ENCODE data around the gene CFAP52. TPM values are rescaled to one million over a fixed set of nuclear protein-coding genes. Genes with fewer than 3 reads are reported as not detected.
"Not testable (repeated sequence)": the region's sequence is repeated elsewhere in the genome, so short reads cannot be mapped to it uniquely, and the experiment has no call there.

CFAP52 gene
- total and polyA plus RNA-seq, 2 of the 8 experiments (the other 6 are each of a cell fraction or from before 2014, with no cell fraction given), result 0.11 TPM; not detected in 1

DNA sequence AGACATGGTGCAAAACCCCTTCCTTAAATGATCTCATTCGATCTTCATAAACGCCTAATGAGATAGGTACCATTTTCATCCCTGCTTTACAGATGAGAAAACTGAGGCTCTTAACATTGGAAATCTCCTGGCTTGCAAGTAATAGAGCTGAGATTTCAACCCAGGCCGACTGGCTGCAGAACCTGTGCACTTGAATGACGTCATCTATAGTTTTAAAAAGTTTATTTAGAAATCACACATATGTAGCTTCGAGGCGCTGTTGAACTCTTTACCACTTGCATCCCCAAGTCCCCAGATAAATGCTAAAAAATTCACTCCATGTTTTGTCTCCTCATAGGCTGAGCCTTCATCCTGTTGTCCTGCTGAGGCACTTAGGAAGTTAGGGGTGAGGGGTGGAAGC lies 30.0 kb downstream of the CFAP52 start (continued):
- TF ChIP-seq TAF1 (IDR thresholded peaks at IDR 0.05; ENCODE audit: low read depth, low read length) (no peak), SIN3A (conservative IDR thresholded peaks at IDR 0.05 in 1 of 2, IDR thresholded peaks at IDR 0.05 in 1 of 2; ENCODE audit: low read depth in 1 of 2, low read length in 2 of 2) (no peak), TEAD4 (IDR thresholded peaks at IDR 0.05; ENCODE audit: low read depth, low read length) (no peak), ASH2L (IDR thresholded peaks at IDR 0.05; ENCODE audit: low read length) (no peak)
- TF ChIP-seq, protein P1, sequence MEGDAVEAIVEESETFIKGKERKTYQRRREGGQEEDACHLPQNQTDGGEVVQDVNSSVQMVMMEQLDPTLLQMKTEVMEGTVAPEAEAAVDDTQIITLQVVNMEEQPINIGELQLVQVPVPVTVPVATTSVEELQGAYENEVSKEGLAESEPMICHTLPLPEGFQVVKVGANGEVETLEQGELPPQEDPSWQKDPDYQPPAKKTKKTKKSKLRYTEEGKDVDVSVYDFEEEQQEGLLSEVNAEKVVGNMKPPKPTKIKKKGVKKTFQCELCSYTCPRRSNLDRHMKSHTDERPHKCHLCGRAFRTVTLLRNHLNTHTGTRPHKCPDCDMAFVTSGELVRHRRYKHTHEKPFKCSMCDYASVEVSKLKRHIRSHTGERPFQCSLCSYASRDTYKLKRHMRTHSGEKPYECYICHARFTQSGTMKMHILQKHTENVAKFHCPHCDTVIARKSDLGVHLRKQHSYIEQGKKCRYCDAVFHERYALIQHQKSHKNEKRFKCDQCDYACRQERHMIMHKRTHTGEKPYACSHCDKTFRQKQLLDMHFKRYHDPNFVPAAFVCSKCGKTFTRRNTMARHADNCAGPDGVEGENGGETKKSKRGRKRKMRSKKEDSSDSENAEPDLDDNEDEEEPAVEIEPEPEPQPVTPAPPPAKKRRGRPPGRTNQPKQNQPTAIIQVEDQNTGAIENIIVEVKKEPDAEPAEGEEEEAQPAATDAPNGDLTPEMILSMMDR (IDR thresholded peaks at IDR 0.05; ENCODE audit: control extremely low read depth in 1 of 3, insufficient read depth in 1 of 3, low read depth in 1 of 3, low read length in 3 of 3), result no peak
- TF ChIP-seq, protein P2, sequence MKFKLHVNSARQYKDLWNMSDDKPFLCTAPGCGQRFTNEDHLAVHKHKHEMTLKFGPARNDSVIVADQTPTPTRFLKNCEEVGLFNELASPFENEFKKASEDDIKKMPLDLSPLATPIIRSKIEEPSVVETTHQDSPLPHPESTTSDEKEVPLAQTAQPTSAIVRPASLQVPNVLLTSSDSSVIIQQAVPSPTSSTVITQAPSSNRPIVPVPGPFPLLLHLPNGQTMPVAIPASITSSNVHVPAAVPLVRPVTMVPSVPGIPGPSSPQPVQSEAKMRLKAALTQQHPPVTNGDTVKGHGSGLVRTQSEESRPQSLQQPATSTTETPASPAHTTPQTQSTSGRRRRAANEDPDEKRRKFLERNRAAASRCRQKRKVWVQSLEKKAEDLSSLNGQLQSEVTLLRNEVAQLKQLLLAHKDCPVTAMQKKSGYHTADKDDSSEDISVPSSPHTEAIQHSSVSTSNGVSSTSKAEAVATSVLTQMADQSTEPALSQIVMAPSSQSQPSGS (IDR thresholded peaks at IDR 0.05; ENCODE audit: low read length), result no peak

DNA sequence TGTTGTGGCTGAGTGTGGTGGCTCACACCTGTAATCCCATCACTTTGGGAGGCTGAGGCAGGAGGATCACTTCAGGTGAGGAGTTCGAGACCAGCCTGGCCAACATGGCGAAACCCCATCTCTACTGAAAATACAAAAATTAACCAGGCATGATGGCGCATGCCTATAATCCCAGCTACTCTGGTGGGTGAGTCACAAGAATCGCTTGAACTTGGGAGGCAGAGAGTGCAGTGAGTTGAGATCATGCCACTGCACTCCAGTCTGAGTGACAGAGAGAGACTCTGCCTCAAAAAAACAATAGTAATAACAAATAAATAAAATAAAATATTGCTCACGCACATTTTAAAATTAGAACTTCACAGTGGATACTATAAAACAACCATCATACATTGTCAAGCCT lies 30.6 kb downstream of the CFAP52 start:
- H2BK12ac ChIP-seq (ENCODE audit: low read depth, low read length); H3K56ac ChIP-seq (replicated peaks; ENCODE audit: insufficient read length, low read depth, low read length); H2BK20ac ChIP-seq (ENCODE audit: low read length); POLR2A ChIA-PET (ENCODE audit: partially characterized antibody); H4K20me1 ChIP-seq (replicated peaks in 1 of 2; ENCODE audit: control insufficient read depth in 1 of 2, insufficient read depth in 2 of 2, low read length in 2 of 2); H3K9me3 ChIP-seq (ENCODE audit: insufficient read depth in 2 of 2, low read depth in 1 of 2, low read length in 1 of 2); H2BK5ac ChIP-seq (ENCODE audit: low read depth, low read length); H3K36me3 ChIP-seq (ENCODE audit: control insufficient read depth in 2 of 4, insufficient read depth in 4 of 4, low read length in 3 of 4); H2AK5ac ChIP-seq (ENCODE audit: low read depth, low read length); H2BK120ac ChIP-seq (replicated peaks; ENCODE audit: low read depth, low read length); H3K9ac ChIP-seq (replicated peaks in 1 of 4; ENCODE audit: extremely low read depth in 1 of 4, low read depth in 3 of 4, low read length in 3 of 4); H3K23me2 ChIP-seq (ENCODE audit: low read depth, low read length); H2BK15ac ChIP-seq (ENCODE audit: low read length); H4K5ac ChIP-seq (ENCODE audit: insufficient read length, low read depth, low read length); H3K27me3 ChIP-seq (replicated peaks in 1 of 4; ENCODE audit: control insufficient read depth in 3 of 4, extremely low read depth in 1 of 4, insufficient read depth in 3 of 4, low read length in 3 of 4); DNase-seq (ENCODE audit: low read depth in 1 of 2, low spot score in 2 of 2); H3K27ac ChIP-seq (ENCODE audit: low read depth, low read length); CTCF ChIA-PET (ENCODE audit: partially characterized antibody); H4K8ac ChIP-seq (ENCODE audit: extremely low read depth, insufficient read depth, low read length); H3K4me3 ChIP-seq (ENCODE audit: extremely low read depth in 1 of 4, insufficient read depth in 2 of 4, low read depth in 3 of 4, low read length in 4 of 4); H3K18ac ChIP-seq (ENCODE audit: extremely low read depth, low read length); FAIRE-seq; H3K4me2 ChIP-seq (ENCODE audit: insufficient read depth in 1 of 2, low read depth in 2 of 2, low read length in 2 of 2); H4K91ac ChIP-seq (replicated peaks; ENCODE audit: insufficient read length, low read length); H2AFZ ChIP-seq (ENCODE audit: low read length); H3K4ac ChIP-seq (replicated peaks; ENCODE audit: insufficient read length, low read depth, low read length); H3K14ac ChIP-seq (ENCODE audit: insufficient read length); H3K79me2 ChIP-seq (ENCODE audit: control insufficient read depth in 1 of 2, insufficient read depth in 2 of 2, low read length in 2 of 2); H3K23ac ChIP-seq (ENCODE audit: insufficient read length); H3K4me1 ChIP-seq (replicated peaks in 1 of 4; ENCODE audit: control insufficient read depth in 3 of 4, insufficient read depth in 4 of 4, low read length in 3 of 4); H3K79me1 ChIP-seq (ENCODE audit: low read depth, low read length): not testable (repeated sequence)
- 80% methylated on average over 5 of the region's 5 CpGs; no CpG with 5 or more reads in 1 of the 2 experiments for WGBS, 2 experiments (ENCODE audit: extremely low coverage in 1 of 2, insufficient coverage in 1 of 2, insufficient read length in 1 of 2, insufficient replicate concordance in 2 of 2, low coverage in 1 of 2, low lambda C conversion rate in 2 of 2, missing lambda C conversion rate in 1 of 2)

All from H1 (cell line).